Measurements from ENCODE around the gene REPIN1. TPM values are rescaled to one million over a fixed set of nuclear protein-coding genes. Genes with fewer than 3 reads are reported as not detected.
A peak's percentile ranks its signal among the peaks of the same experiment; 100 is the strongest.

REPIN1 gene
- total and polyA plus RNA-seq, 9 of the 15 experiments (the other 6 are each of a cell fraction or from before 2014, with no cell fraction given) = 8.1 to 283 (median 94.3) TPM

DNA sequence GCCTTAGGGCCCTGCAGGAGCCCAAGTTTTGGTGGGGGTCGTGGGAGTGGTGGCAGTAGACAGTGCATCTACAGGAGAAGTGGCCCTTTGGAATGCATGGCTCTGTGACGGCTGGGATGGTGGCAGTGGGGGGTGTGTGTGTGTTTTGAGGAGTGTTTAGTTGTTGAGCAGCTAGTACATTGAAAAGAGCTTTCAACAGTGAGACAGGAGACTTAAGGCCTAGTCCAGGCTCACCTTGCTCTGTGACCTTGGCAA lies 37.6 kb downstream of the REPIN1 start (continued):
- TF ChIP-seq ZNF778 (CRISPR knock-in tag; IDR thresholded peaks at IDR 0.05) (no peak), CCAR2 (IDR thresholded peaks at IDR 0.05; ENCODE audit: low read depth, low read length) (no peak), UBTF (IDR thresholded peaks at IDR 0.05; ENCODE audit: borderline replicate concordance in 1 of 2, low read depth in 2 of 2, low read length in 2 of 2) (no peak), MYBL2 (IDR thresholded peaks at IDR 0.05; ENCODE audit: low read depth) (no peak), MYBL2 (CRISPR knock-in tag; IDR thresholded peaks at IDR 0.05; ENCODE audit: borderline replicate concordance) (no peak), ZFP1 (CRISPR knock-in tag; IDR thresholded peaks at IDR 0.05) (no peak), PURB (CRISPR knock-in tag; IDR thresholded peaks at IDR 0.05; ENCODE audit: low read depth) (no peak), ZNF398 (CRISPR knock-in tag; IDR thresholded peaks at IDR 0.05) (no peak), ZNF277 (CRISPR knock-in tag; IDR thresholded peaks at IDR 0.05; ENCODE audit: borderline replicate concordance) (no peak), SPI1 (IDR thresholded peaks at IDR 0.05; ENCODE audit: borderline replicate concordance, low read depth, low read length) (no peak), KHSRP (IDR thresholded peaks at IDR 0.05) (no peak)
- TF ChIP-seq, protein P1, sequence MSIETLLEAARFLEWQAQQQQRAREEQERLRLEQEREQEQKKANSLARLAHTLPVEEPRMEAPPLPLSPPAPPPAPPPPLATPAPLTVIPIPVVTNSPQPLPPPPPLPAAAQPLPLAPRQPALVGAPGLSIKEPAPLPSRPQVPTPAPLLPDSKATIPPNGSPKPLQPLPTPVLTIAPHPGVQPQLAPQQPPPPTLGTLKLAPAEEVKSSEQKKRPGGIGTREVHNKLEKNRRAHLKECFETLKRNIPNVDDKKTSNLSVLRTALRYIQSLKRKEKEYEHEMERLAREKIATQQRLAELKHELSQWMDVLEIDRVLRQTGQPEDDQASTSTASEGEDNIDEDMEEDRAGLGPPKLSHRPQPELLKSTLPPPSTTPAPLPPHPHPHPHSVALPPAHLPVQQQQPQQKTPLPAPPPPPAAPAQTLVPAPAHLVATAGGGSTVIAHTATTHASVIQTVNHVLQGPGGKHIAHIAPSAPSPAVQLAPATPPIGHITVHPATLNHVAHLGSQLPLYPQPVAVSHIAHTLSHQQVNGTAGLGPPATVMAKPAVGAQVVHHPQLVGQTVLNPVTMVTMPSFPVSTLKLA (conservative IDR thresholded peaks at IDR 0.05) = no peak
- TF ChIP-seq, protein P2, sequence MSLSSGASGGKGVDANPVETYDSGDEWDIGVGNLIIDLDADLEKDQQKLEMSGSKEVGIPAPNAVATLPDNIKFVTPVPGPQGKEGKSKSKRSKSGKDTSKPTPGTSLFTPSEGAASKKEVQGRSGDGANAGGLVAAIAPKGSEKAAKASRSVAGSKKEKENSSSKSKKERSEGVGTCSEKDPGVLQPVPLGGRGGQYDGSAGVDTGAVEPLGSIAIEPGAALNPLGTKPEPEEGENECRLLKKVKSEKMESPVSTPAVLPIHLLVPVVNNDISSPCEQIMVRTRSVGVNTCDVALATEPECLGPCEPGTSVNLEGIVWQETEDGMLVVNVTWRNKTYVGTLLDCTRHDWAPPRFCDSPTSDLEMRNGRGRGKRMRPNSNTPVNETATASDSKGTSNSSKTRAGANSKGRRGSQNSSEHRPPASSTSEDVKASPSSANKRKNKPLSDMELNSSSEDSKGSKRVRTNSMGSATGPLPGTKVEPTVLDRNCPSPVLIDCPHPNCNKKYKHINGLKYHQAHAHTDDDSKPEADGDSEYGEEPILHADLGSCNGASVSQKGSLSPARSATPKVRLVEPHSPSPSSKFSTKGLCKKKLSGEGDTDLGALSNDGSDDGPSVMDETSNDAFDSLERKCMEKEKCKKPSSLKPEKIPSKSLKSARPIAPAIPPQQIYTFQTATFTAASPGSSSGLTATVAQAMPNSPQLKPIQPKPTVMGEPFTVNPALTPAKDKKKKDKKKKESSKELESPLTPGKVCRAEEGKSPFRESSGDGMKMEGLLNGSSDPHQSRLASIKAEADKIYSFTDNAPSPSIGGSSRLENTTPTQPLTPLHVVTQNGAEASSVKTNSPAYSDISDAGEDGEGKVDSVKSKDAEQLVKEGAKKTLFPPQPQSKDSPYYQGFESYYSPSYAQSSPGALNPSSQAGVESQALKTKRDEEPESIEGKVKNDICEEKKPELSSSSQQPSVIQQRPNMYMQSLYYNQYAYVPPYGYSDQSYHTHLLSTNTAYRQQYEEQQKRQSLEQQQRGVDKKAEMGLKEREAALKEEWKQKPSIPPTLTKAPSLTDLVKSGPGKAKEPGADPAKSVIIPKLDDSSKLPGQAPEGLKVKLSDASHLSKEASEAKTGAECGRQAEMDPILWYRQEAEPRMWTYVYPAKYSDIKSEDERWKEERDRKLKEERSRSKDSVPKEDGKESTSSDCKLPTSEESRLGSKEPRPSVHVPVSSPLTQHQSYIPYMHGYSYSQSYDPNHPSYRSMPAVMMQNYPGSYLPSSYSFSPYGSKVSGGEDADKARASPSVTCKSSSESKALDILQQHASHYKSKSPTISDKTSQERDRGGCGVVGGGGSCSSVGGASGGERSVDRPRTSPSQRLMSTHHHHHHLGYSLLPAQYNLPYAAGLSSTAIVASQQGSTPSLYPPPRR (CRISPR knock-in tag; IDR thresholded peaks at IDR 0.05; ENCODE audit: borderline replicate concordance) = 0 out of 2 replicates have a peak, but pooled peaks have one; percentile 26
- TF ChIP-seq, protein P3, sequence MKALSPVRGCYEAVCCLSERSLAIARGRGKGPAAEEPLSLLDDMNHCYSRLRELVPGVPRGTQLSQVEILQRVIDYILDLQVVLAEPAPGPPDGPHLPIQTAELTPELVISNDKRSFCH (CRISPR knock-in tag; IDR thresholded peaks at IDR 0.05) = no peak
- TF ChIP-seq, protein P3 (tag; IDR thresholded peaks at IDR 0.05) = peak; percentile 66

Measured in K562 (cell line).